Neural progenitor cell (in vitro differentiated cells): ENCODE data around the gene PRR30.

Experiments used
- CTCF ChIP-seq: fragments of 200-600 bp; sonication (generic); IDR thresholded peaks from 2 replicates; pipeline ENCODE4 v1.5.1; 2017; ENCODE audit warnings: antibody characterized with exemption, mild to moderate bottlenecking
- EZH2 ChIP-seq: fragments of 200-600 bp; sonication (generic); IDR thresholded peaks from 2 replicates; pipeline ENCODE4 v1.6.1; 2017; ENCODE audit warnings: antibody characterized with exemption, mild to moderate bottlenecking, moderate library complexity

GRCh38 chr2:27121906-27122305 lies 17.3 kb downstream of the PRR30 start:
- TF ChIP-seq EZH2 (no peak), CTCF (no peak)
